Measurements from ENCODE around the gene CDK5R2. TPM values are rescaled to one million over a fixed set of nuclear protein-coding genes. Genes with fewer than 3 reads are reported as not detected.

The CDK5R2 gene
- total RNA-seq, 1 donor, result not detected

- no peak overlapping the region for H3K4me3 ChIP-seq (ENCODE audit: low read depth, low read length)
- DNase-seq (ENCODE audit: low read depth), result no peak
- no peak for TF ChIP-seq CTCF (IDR thresholded peaks at IDR 0.05; ENCODE audit: insufficient read depth, low read length)
These were observed 21.4 kb downstream of the CDK5R2 start for GRCh38 chr2:218980735-218981389.

- TF ChIP-seq CTCF (IDR thresholded peaks at IDR 0.05; ENCODE audit: insufficient read depth, low read length), result no peak
These were observed 22.0 kb downstream of the CDK5R2 start for GRCh38 chr2:218981390-218981880.

GRCh38 chr2:218981881-218982585, 22.6 kb downstream of the CDK5R2 start:
- H3K4me3 ChIP-seq (ENCODE audit: low read depth, low read length), result no peak overlapping the region
- no peak for TF ChIP-seq CTCF (IDR thresholded peaks at IDR 0.05; ENCODE audit: insufficient read depth, low read length)
- no peak for DNase-seq (ENCODE audit: low read depth)

More at GRCh38 chr2:218981390-218981880, 22.0 kb downstream of the CDK5R2 start:
- DNase-seq (ENCODE audit: low read depth), result no peak
- no peak overlapping the region for H3K4me3 ChIP-seq (ENCODE audit: low read depth, low read length)

- no peak for DNase-seq (ENCODE audit: low read depth)
- no peak for TF ChIP-seq CTCF (IDR thresholded peaks at IDR 0.05; ENCODE audit: insufficient read depth, low read length)
- no peak overlapping the region for H3K4me3 ChIP-seq (ENCODE audit: low read depth, low read length)
These were observed 23.3 kb downstream of the CDK5R2 start for GRCh38 chr2:218982586-218983262.

- TF ChIP-seq CTCF (IDR thresholded peaks at IDR 0.05; ENCODE audit: insufficient read depth, low read length), result no peak
- no peak overlapping the region for H3K4me3 ChIP-seq (ENCODE audit: low read depth, low read length)
- DNase-seq (ENCODE audit: low read depth), result no peak
These were observed 23.9 kb downstream of the CDK5R2 start for GRCh38 chr2:218983263-218983933.

GRCh38 chr2:218983934-218984238, 24.4 kb downstream of the CDK5R2 start:
- no peak for TF ChIP-seq CTCF (IDR thresholded peaks at IDR 0.05; ENCODE audit: insufficient read depth, low read length)
- no peak for DNase-seq (ENCODE audit: low read depth)
- no peak overlapping the region for H3K4me3 ChIP-seq (ENCODE audit: low read depth, low read length)

All from fibroblast of the aortic adventitia (primary cell).